ENCODE data around the gene ADD2. TPM values are rescaled to one million over a fixed set of nuclear protein-coding genes. Genes with fewer than 3 reads are reported as not detected.

The ADD2 gene
- polyA plus RNA-seq, 1 experiment: 0.12 TPM

GRCh38 chr2:70641263-70641784, 126.7 kb downstream of the ADD2 start:
- CTCF ChIA-PET: no interaction called here
- no peak for TF ChIP-seq CTCF (IDR thresholded peaks at IDR 0.05; ENCODE audit: low read depth, low read length)
- Histone ChIP-seq H3K27me3 (ENCODE audit: control insufficient read depth, insufficient read depth, low read length) (peaks cover 2% of the 10 kb centered on the region), H3K9me3 (ENCODE audit: control insufficient read depth, insufficient read depth, low read length) (no peaks in the 10 kb centered on the region), H3K27ac (ENCODE audit: low read depth, low read length) (no peak overlapping the region), H3K4me3 (ENCODE audit: low read depth, low read length) (no peak overlapping the region)
- DNase-seq (ENCODE audit: low read depth, low spot score): no peak
- POLR2A ChIA-PET: no interaction called here

- Histone ChIP-seq H3K9me3 (ENCODE audit: control insufficient read depth, insufficient read depth, low read length) (no peaks in the 10 kb centered on the region), H3K27ac (ENCODE audit: low read depth, low read length) (no peak overlapping the region), H3K27me3 (ENCODE audit: control insufficient read depth, insufficient read depth, low read length) (peaks cover 2% of the 10 kb centered on the region), H3K4me3 (ENCODE audit: low read depth, low read length) (no peak overlapping the region)
- DNase-seq (ENCODE audit: low read depth, low spot score): no peak
- ChIA-PET CTCF (interaction anchor here (1.0 kb wide), 1 partner anchor 337 kb away, joined by 3 read pairs; no protein-coding TSS in a partner anchor), POLR2A (no interaction called here)
- no peak for TF ChIP-seq CTCF (IDR thresholded peaks at IDR 0.05; ENCODE audit: low read depth, low read length)
These were observed 128.1 kb downstream of the ADD2 start for GRCh38 chr2:70639841-70640436.

GRCh38 chr2:70638561-70638960, 129.4 kb downstream of the ADD2 start:
- DNase-seq (ENCODE audit: low read depth, low spot score): no peak
- ChIA-PET CTCF (interaction anchor here (0.5 kb wide), 1 partner anchor 53 kb away, joined by 7 read pairs; no protein-coding TSS in a partner anchor), POLR2A (no interaction called here)
- Histone ChIP-seq H3K9me3 (ENCODE audit: control insufficient read depth, insufficient read depth, low read length) (no peaks in the 10 kb centered on the region), H3K4me3 (ENCODE audit: low read depth, low read length) (no peak overlapping the region), H3K27me3 (ENCODE audit: control insufficient read depth, insufficient read depth, low read length) (peaks cover 2% of the 10 kb centered on the region), H3K27ac (ENCODE audit: low read depth, low read length) (no peak overlapping the region)
- no peak for TF ChIP-seq CTCF (IDR thresholded peaks at IDR 0.05; ENCODE audit: low read depth, low read length)

- H3K4me3 ChIP-seq (ENCODE audit: low read depth, low read length): no peak overlapping the region
- ChIA-PET POLR2A (no interaction called here), CTCF (interaction anchor here (1.6 kb wide), 1 partner anchor 16 kb away, joined by 6 read pairs; no protein-coding TSS in a partner anchor)
- no peak for TF ChIP-seq CTCF (IDR thresholded peaks at IDR 0.05; ENCODE audit: low read depth, low read length)
- no peak for DNase-seq (ENCODE audit: low read depth, low spot score)
- H3K27me3 ChIP-seq (ENCODE audit: control insufficient read depth, insufficient read depth, low read length): no peaks in the 10 kb centered on the region
- no peak overlapping the region for H3K27ac ChIP-seq (ENCODE audit: low read depth, low read length)
- H3K9me3 ChIP-seq (ENCODE audit: control insufficient read depth, insufficient read depth, low read length): no peaks in the 10 kb centered on the region
These were observed 134.5 kb downstream of the ADD2 start for GRCh38 chr2:70633508-70633907.

GRCh38 chr2:70632966-70633365, 135.0 kb downstream of the ADD2 start:
- Histone ChIP-seq H3K4me3 (ENCODE audit: low read depth, low read length) (no peak overlapping the region), H3K27me3 (ENCODE audit: control insufficient read depth, insufficient read depth, low read length) (no peaks in the 10 kb centered on the region), H3K27ac (ENCODE audit: low read depth, low read length) (no peak overlapping the region), H3K9me3 (ENCODE audit: control insufficient read depth, insufficient read depth, low read length) (no peaks in the 10 kb centered on the region)
- POLR2A ChIA-PET: no interaction called here
- TF ChIP-seq CTCF (IDR thresholded peaks at IDR 0.05; ENCODE audit: low read depth, low read length): no peak
- CTCF ChIA-PET: no interaction called here
- no peak for DNase-seq (ENCODE audit: low read depth, low spot score)
